Measurements from ENCODE around the gene FAM8A1.

DNA sequence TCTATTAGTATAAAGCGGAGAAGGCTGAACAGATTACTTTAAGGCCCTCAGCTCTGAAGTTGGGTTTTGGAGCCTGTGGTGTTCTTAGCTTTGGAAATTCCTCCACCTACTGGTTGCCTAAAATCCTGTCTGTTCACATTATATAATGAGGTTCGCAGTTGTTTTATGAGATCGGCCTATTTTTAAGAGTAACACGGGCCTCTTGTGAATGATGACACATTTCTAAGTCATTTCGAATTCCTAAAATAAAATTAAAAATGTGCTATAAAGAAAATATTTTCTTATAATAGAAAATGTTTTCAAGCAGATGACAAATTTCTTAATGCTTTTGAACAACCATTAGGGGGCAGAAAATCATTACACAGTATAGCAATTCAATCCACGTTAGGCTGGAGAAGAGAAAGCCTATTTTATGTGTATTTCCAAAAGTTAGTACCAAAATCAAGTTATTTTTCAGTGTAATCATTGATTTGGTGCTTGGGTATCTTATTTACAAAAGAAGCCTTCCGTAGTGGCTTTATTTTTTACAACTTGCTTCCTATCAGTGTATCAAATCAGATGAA, 15.8 kb upstream of the FAM8A1 start:
- TF ChIP-seq, protein P1, sequence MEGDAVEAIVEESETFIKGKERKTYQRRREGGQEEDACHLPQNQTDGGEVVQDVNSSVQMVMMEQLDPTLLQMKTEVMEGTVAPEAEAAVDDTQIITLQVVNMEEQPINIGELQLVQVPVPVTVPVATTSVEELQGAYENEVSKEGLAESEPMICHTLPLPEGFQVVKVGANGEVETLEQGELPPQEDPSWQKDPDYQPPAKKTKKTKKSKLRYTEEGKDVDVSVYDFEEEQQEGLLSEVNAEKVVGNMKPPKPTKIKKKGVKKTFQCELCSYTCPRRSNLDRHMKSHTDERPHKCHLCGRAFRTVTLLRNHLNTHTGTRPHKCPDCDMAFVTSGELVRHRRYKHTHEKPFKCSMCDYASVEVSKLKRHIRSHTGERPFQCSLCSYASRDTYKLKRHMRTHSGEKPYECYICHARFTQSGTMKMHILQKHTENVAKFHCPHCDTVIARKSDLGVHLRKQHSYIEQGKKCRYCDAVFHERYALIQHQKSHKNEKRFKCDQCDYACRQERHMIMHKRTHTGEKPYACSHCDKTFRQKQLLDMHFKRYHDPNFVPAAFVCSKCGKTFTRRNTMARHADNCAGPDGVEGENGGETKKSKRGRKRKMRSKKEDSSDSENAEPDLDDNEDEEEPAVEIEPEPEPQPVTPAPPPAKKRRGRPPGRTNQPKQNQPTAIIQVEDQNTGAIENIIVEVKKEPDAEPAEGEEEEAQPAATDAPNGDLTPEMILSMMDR (IDR thresholded peaks at IDR 0.05) = peak; percentile 96
- peak; percentile 82 for TF ChIP-seq RAD21 (IDR thresholded peaks at IDR 0.05; ENCODE audit: low read length)
- TF ChIP-seq TCF12 (IDR thresholded peaks at IDR 0.05) = no peak
- peak; percentile 68 for TF ChIP-seq SMC3 (IDR thresholded peaks at IDR 0.05; ENCODE audit: low read depth, low read length)
- TF ChIP-seq, protein P2, sequence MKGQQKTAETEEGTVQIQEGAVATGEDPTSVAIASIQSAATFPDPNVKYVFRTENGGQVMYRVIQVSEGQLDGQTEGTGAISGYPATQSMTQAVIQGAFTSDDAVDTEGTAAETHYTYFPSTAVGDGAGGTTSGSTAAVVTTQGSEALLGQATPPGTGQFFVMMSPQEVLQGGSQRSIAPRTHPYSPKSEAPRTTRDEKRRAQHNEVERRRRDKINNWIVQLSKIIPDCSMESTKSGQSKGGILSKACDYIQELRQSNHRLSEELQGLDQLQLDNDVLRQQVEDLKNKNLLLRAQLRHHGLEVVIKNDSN (IDR thresholded peaks at IDR 0.05; ENCODE audit: borderline replicate concordance, low read depth) = no peak
- TF ChIP-seq, protein P3, sequence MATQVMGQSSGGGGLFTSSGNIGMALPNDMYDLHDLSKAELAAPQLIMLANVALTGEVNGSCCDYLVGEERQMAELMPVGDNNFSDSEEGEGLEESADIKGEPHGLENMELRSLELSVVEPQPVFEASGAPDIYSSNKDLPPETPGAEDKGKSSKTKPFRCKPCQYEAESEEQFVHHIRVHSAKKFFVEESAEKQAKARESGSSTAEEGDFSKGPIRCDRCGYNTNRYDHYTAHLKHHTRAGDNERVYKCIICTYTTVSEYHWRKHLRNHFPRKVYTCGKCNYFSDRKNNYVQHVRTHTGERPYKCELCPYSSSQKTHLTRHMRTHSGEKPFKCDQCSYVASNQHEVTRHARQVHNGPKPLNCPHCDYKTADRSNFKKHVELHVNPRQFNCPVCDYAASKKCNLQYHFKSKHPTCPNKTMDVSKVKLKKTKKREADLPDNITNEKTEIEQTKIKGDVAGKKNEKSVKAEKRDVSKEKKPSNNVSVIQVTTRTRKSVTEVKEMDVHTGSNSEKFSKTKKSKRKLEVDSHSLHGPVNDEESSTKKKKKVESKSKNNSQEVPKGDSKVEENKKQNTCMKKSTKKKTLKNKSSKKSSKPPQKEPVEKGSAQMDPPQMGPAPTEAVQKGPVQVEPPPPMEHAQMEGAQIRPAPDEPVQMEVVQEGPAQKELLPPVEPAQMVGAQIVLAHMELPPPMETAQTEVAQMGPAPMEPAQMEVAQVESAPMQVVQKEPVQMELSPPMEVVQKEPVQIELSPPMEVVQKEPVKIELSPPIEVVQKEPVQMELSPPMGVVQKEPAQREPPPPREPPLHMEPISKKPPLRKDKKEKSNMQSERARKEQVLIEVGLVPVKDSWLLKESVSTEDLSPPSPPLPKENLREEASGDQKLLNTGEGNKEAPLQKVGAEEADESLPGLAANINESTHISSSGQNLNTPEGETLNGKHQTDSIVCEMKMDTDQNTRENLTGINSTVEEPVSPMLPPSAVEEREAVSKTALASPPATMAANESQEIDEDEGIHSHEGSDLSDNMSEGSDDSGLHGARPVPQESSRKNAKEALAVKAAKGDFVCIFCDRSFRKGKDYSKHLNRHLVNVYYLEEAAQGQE (IDR thresholded peaks at IDR 0.05; ENCODE audit: low read depth, low read length) = no peak
- TF ChIP-seq CHD2 (IDR thresholded peaks at IDR 0.05; ENCODE audit: low read length, partially characterized antibody) = no peak
- TF ChIP-seq POLR2AphosphoS5 (IDR thresholded peaks at IDR 0.05; ENCODE audit: low read depth, low read length) = no peak
- peak; percentile 59; the same call in 1 of the 2 replicates for TF ChIP-seq RFX5 (IDR thresholded peaks at IDR 0.05; ENCODE audit: low read length)
- TF ChIP-seq NRF1 (IDR thresholded peaks at IDR 0.05; ENCODE audit: low read depth, low read length) = no peak

Measured in SK-N-SH (cell line).